Activated CD4-positive, alpha-beta T cell treated with anti-CD3 and anti-CD28 coated beads for 48 hours (primary cell): ENCODE measurements around the gene ZNF700.
"Not testable (repeated sequence)": the region's sequence is repeated elsewhere in the genome, so short reads cannot be mapped to it uniquely, and the experiment has no call there.

ENCODE experiments used
- DNase-seq: peaks from one replicate; pipeline ENCODE4 v3.0.0-alpha.2; 2020

Gene ZNF700

DNA sequence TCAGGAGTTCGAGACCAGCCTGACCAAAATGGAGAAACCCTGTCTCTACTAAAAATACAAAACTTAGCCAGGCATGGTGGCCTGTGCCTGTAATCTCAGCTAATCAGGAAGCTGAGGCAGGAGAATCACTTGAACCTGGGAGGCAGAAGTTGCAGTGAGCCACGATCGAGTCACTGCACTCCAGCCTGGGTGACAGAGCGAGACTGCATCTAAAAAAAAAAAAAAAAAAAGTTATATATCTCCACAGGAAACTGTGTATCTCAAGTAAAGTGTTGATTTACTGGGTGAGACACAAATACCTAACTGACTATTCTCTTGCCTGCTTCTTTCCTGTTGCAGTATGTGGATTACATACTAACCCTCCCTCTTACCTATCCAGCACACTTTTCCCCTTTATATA is 67.0 kb downstream of the ZNF700 start:
- not testable (repeated sequence) for DNase-seq

- no peak for DNase-seq
Observed at GRCh38 chr19:11995174-11995573, 70.3 kb downstream of the ZNF700 start.
